ENCODE measurements around the gene SLC26A2. TPM values are rescaled to one million over a fixed set of nuclear protein-coding genes. Genes with fewer than 3 reads are reported as not detected.
"Not testable (repeated sequence)": the region's sequence is repeated elsewhere in the genome, so short reads cannot be mapped to it uniquely, and the experiment has no call there.

The SLC26A2 gene
- total and polyA plus RNA-seq, 2 donors from 2014 or later, result 2.2 to 18.4 TPM

DNA sequence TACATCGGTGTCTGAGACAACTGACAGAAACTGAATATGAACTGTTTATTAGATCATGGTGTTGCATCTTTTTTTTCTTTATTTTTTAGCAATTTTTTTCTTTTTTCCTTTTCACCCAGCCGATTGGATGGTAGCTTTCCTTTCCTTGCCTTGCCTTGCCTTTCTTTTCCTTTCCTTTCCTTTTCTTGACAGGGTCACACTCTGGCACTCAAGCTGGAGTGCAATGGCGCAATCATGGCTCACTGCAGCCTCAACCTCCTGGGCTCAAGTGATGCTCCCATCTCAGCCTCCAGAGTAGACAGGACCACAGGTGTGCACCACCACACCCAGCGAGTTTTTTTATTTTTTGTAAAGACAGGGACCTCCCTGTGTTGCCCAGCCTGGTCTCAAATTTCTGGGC lies 18.8 kb upstream of the SLC26A2 start:
- TF ChIP-seq, protein P1, sequence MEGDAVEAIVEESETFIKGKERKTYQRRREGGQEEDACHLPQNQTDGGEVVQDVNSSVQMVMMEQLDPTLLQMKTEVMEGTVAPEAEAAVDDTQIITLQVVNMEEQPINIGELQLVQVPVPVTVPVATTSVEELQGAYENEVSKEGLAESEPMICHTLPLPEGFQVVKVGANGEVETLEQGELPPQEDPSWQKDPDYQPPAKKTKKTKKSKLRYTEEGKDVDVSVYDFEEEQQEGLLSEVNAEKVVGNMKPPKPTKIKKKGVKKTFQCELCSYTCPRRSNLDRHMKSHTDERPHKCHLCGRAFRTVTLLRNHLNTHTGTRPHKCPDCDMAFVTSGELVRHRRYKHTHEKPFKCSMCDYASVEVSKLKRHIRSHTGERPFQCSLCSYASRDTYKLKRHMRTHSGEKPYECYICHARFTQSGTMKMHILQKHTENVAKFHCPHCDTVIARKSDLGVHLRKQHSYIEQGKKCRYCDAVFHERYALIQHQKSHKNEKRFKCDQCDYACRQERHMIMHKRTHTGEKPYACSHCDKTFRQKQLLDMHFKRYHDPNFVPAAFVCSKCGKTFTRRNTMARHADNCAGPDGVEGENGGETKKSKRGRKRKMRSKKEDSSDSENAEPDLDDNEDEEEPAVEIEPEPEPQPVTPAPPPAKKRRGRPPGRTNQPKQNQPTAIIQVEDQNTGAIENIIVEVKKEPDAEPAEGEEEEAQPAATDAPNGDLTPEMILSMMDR (IDR thresholded peaks at IDR 0.05; ENCODE audit: borderline replicate concordance, extremely low read depth, insufficient read depth), result no peak
- Histone ChIP-seq H3K9me3 (ENCODE audit: control insufficient read depth in 2 of 3, insufficient read depth in 1 of 3, low read length in 3 of 3) (no peaks in the 10 kb centered on the region), H3K4me3 (ENCODE audit: low read length in 3 of 3) (no peak overlapping the region), H3K27ac (ENCODE audit: low read depth in 2 of 2, low read length in 2 of 2) (no peak overlapping the region), H3K27me3 (ENCODE audit: control insufficient read depth, insufficient read depth, low read length) (no peaks in the 10 kb centered on the region), H3K36me3 (ENCODE audit: control insufficient read depth in 2 of 3, insufficient read depth in 3 of 3, low read length in 3 of 3) (no peaks in the 10 kb centered on the region), H3K4me1 (ENCODE audit: control insufficient read depth in 2 of 3, insufficient read depth in 2 of 3, low read depth in 1 of 3, low read length in 3 of 3) (peaks cover 0 to 6% (median 2%) of the 10 kb centered on the region in 3 donors), H3K9ac (ENCODE audit: low read length in 3 of 3) (no peak overlapping the region)
- intact Hi-C loops (cut with DNase I), result no loop called here
- DNase-seq (no peak), FAIRE-seq (no peak)

DNA sequence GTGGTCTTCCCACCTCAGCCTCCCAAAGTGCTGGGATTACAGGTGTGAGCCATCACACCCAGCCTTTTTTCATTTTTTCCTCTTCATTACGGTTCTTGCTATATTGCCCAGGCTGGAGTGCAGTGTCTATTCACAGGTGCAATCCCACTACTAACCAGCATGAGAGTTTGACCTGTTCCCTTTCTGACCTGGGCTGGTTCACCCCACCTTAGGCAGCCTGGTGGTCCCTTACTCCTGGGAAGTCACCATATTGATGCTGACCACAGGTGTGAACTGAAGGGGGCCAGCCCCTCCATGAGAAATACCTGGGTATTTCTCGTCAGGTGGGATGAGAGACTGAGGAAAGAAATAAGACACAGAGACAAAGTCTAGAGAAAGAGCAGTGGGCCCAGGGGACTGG lies 18.4 kb upstream of the SLC26A2 start:
- Histone ChIP-seq H3K27ac (ENCODE audit: low read depth in 2 of 2, low read length in 2 of 2) (no peak overlapping the region), H3K9me3 (ENCODE audit: control insufficient read depth in 2 of 3, insufficient read depth in 1 of 3, low read length in 3 of 3) (no peaks in the 10 kb centered on the region), H3K4me3 (ENCODE audit: low read length in 3 of 3) (no peak overlapping the region), H3K27me3 (ENCODE audit: control insufficient read depth, insufficient read depth, low read length) (no peaks in the 10 kb centered on the region), H3K9ac (ENCODE audit: low read length in 3 of 3) (no peak overlapping the region), H3K4me1 (ENCODE audit: control insufficient read depth in 2 of 3, insufficient read depth in 2 of 3, low read depth in 1 of 3, low read length in 3 of 3) (peaks cover 0 to 6% (median 2%) of the 10 kb centered on the region in 3 donors), H3K36me3 (ENCODE audit: control insufficient read depth in 2 of 3, insufficient read depth in 3 of 3, low read length in 3 of 3) (no peaks in the 10 kb centered on the region)
- FAIRE-seq (no peak), DNase-seq (no peak)
- TF ChIP-seq, protein P1 (IDR thresholded peaks at IDR 0.05; ENCODE audit: borderline replicate concordance, extremely low read depth, insufficient read depth), result no peak
- intact Hi-C loops (cut with DNase I), result no loop called here

DNA sequence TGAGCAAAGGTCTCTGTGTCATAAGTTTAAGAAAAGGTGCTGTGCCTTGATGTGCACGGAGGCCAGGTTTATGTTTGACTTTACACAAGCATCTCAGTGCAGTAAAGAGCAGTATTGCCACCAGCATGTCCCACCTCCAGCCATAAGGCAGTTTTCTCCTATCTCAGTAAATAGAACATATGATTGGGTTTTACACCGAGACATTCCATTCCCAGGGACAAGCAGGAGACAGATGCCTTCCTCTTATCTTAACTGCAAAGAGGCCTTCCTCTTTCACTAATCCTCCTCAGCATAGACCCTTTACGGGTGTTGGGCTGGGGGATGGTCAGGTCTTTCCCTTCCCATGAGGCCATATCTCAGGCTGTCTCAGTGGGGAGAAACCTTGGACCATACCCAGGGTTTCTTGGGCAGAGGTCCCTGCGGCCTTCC lies 17.8 kb upstream of the SLC26A2 start:
- H3K27me3 ChIP-seq (ENCODE audit: control insufficient read depth, insufficient read depth, low read length); H3K27ac ChIP-seq (ENCODE audit: low read depth in 2 of 2, low read length in 2 of 2); DNase-seq; FAIRE-seq; H3K9ac ChIP-seq (ENCODE audit: low read length in 3 of 3); H3K36me3 ChIP-seq (ENCODE audit: control insufficient read depth in 2 of 3, insufficient read depth in 3 of 3, low read length in 3 of 3); H3K4me3 ChIP-seq (ENCODE audit: low read length in 3 of 3); intact Hi-C loops (cut with DNase I); H3K4me1 ChIP-seq (ENCODE audit: control insufficient read depth in 2 of 3, insufficient read depth in 2 of 3, low read depth in 1 of 3, low read length in 3 of 3); H3K9me3 ChIP-seq (ENCODE audit: control insufficient read depth in 2 of 3, insufficient read depth in 1 of 3, low read length in 3 of 3): not testable (repeated sequence)

DNA sequence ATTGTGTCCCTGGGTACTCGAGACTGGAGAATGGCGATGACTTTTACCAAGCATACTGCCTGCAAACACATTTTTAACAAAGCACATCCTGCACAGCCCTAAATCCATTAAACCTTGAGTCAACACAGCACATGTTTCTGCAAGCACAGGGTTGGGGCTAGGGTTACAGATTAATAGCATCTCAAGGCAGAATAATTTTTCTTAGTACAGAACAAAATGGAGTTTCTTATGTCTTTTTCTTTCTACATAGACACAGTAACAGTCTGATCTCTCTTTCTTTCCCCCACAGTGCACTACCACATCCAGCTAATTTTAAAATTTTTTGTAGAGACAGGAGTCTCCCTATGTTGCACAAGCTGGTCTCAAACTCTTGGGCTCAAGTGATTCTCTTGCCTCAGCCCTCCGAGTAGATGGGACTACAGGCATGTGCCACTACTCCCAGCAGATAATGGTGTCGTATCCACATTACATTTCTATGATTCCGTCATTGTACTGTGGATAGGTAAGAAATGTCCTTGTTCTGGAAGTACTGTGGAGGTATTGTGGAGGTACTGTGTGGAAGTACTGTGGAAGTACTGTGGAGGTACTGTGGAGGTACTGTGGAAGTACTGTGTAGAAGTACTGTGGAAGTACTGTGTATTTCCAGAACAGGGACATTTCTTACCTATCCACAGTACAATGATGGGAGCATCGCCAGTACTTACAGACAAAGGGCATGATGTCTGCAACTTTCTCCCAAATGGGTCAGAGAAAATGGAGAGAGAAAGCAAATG lies 17.2 kb upstream of the SLC26A2 start:
- intact Hi-C loops (cut with DNase I); H3K4me3 ChIP-seq (ENCODE audit: low read length in 3 of 3); H3K27ac ChIP-seq (ENCODE audit: low read depth in 2 of 2, low read length in 2 of 2); FAIRE-seq; H3K4me1 ChIP-seq (ENCODE audit: control insufficient read depth in 2 of 3, insufficient read depth in 2 of 3, low read depth in 1 of 3, low read length in 3 of 3); DNase-seq; H3K9me3 ChIP-seq (ENCODE audit: control insufficient read depth in 2 of 3, insufficient read depth in 1 of 3, low read length in 3 of 3); H3K36me3 ChIP-seq (ENCODE audit: control insufficient read depth in 2 of 3, insufficient read depth in 3 of 3, low read length in 3 of 3); H3K27me3 ChIP-seq (ENCODE audit: control insufficient read depth, insufficient read depth, low read length); H3K9ac ChIP-seq (ENCODE audit: low read length in 3 of 3): not testable (repeated sequence)
